Hepatic stellate cell (primary cell): ENCODE data around the gene GUK1.
"Not testable (repeated sequence)": the region's sequence is repeated elsewhere in the genome, so short reads cannot be mapped to it uniquely, and the experiment has no call there.

Experiments
- DNase-seq: peaks from one replicate; pipeline ENCODE4 v3.0.0; 2011; ENCODE audit warnings: low spot score

Gene GUK1

DNA sequence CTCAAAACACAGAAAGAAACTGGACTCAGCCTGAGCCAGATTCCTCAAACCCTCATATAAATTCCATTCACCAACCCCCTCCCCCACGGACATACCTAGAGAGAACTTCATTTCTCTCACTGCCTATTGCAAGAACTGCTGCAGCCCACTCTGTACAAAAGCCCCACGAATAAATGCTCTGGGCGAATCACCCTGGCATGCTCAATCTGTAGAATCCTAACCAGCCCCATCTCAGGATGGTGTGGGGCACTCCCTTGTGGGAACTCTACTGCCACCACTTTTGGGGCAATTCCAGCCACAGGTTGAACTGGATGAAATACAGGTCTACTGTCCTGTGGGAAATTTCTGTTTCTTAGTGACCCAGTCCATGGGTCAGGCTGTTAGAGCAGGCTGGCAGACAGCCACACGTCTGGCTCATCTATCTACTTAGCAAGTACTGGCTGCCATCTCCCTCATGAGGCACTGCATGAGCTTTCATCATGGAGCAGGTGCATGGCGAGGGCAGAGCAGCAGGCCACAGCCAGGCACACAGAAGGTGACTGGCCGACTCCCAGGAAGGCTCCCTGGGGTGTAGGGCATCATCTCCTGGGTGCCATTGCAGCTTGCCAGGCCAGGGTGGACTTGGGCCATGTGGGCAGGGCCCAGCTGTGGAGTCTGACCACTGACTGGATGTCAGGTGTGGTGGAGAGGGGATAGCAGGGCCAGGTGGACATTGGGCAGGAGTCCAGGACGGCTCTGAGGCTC, 35.4 kb upstream of the GUK1 start:
- DNase-seq = no peak

DNA sequence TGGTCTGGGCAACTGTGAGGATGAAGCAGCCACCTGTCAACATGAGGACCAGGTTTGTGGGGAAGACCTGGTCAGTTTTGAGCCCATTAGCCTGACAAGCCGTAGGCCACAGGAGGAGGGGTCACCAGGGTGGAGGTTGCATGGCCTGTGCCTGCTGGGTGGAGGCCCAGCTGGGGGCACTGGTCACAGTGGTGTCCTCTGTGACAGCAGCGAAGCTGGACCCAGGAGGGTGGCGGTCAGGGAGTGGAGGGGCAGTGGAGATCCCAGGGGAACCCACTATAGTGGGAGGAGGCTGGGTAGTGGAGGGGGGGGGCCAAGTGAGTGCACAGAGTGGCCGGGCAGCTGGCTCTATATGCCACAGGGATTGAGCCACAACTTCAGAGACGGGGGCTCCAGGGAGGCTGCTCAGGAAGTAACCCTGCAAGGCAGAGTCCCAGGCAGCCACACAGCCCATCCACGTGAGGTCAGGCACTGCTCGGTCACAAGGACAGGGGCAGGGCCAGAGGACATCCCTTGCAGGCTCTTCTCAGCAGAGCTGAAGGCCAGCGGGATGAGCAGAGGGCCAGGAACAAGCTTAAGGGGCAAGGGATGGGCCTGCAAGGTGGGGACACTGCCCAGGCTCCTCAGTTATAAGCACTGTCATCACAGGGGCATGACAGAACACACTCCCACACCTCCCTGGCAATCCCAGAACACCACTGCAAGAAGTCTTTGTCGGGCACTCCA, 34.6 kb upstream of the GUK1 start:
- no peak for DNase-seq

DNA sequence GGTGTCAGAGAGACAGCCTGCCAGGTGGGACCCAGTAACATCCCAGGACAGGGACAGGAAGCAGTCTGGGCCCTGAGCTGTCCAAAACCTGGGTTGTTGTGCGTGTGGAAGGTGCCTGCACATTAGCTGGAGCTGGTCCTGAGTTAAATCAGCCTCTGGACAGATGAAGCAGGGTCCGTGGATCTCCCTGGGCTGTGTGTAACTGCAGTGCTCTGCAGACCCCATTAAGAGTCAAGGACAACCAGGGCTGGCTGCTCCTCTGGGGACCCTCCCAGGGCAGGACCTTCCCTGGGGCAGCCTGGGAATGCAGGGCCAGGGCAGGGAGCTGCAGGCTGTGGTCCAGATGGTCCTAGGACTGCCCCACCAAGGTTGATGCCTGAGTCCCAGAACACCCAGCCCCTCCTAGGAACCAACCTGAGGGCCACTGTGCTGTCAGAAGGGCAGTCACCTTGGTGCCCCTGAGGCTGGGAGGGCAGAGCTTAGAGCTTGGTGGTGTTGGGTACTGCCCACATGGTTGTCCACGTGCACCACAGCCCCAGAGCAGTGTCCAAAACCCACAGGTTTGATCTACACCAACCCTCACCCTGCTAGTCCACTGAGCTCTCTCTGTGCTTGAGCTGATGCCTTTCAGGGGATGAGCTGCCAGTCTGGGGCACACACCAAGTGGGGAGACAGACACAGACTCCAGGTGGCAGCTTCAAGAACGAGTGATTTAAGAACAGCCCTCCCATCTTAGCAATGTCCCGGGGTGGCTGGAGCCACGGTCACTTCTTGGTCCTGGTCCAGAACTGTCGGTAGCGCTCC, 33.9 kb upstream of the GUK1 start:
- DNase-seq = no peak

DNA sequence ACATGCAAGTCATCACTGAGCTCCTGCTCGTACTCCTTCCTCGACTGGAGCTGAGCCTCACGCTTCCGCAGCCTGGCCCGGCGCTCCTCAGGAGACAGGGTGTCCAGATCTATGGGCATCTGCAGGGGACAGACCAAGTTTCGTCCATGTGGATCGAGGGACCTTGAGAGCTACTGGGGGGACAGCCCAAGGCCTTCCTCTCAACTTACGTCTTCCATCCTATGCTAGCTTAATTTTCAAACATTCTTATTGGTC, 33.4 kb upstream of the GUK1 start:
- DNase-seq = no peak

DNA sequence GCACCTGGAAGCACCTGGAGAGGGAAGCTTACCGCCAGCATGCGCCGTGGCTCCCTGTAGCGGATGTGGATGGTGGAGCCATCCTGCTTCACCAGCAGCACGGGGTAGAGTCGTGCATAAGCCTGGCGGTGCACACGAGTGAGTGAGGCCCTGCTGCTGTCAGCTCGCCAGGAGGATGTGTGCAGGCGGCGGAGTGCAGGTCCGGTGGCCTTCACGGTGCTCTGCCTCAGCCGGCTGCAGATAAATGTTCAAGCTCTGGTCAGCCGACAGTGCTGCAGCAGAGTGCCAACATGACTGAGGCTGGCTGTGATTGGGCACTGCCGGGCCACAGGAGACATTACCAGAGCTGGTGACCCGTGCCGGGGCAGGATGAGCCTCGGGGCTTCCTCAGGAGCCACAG, 32.4 kb upstream of the GUK1 start:
- no peak for DNase-seq

DNA sequence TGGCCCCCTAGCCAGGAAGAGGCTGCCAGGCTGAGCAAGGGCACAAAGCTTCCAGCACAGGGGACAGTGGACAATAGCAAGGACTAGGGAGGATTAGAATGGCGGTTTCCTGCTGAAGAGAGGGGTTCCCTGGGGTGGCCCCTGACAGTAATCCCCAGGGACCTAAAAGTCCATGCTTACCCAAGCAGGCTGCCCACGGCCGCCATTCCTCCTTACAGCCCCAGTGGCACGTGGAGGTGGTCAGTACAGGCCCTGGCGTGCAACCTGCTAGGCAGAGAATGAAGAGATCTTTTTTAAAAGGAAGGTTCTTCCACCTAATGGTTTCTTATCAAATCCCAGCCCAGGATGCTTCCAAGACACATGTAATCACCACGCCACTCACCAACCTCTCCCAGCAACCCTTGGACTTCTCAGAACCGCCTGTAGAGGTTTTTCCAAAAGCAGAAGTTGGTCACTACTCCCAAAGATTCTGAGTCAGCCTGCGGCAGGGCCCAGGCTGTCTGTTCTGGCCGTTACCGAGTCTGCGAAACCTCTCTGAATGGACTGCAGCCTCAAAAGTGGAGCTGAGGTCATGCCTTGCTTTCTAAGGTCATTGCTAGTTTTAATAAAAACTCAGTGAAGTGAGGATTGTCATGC, 31.9 kb upstream of the GUK1 start:
- DNase-seq = no peak

DNA sequence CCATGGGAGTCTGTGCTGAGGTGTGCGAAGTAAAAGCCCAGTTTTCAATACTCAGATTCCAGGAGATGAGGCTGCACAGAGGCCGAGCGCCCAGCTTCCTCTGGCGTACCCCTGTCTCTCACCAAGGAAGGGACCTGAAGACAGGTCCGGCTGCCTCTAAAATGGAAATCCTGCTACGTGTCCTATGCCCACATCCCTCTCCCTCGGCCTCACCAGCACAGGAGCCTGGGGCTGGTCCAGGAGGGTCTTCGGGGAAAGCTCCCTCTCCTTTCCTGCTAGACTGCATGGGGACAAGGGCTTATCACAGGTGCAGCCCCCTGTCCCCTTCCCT, 31.4 kb upstream of the GUK1 start:
- DNase-seq = no peak

DNA sequence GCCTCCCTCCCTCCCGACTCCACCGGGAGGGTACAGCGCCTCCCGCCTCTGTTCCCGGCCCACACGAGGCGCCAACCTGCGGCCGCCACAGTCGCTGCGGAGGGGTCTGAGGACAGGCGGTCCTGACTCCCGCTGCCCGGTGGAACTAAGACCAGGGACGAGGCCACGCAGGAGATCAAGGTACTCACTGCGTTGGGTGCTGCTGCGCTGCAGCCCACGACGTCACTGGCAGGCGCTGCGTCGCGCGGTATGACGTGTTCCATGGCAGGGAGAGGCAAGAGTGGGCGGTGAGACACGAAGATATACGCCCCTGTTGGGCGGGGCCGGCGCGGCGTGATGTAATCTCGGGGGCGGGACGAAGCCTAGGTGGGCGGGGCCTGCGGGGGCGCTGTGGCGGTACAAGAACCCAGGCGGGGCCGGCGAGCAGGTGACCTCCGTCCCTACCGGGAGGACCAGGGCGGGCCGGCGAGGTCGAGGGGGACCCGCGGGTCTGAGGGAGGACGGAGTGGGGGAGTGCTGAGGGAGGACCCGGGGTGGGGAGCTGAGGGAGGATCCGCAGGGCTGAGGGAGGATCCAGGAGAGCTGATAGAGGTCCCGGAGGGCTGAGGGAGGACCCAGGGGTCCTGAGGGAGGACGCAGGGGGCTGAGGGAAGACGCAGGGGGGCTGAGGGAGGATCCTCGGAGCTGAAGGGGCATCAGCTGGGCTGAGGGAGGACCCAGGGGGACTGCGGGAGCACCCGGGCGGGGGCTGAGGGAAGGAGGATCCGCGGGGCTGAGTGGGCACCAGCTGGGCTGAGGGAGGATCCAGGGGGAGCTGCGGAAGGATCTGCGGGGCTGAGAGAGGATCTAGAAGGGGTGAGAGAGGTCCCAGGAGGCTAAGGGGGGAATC, 30.8 kb upstream of the GUK1 start, which contains the start of gene MRPL55:
Gene MRPL55, minus strand, starts transcription at position 227 of the 889 bp plus-strand sequence. CDS start 1,039 bp downstream, outside the sequence.
- peak; percentile 96 for DNase-seq

DNA sequence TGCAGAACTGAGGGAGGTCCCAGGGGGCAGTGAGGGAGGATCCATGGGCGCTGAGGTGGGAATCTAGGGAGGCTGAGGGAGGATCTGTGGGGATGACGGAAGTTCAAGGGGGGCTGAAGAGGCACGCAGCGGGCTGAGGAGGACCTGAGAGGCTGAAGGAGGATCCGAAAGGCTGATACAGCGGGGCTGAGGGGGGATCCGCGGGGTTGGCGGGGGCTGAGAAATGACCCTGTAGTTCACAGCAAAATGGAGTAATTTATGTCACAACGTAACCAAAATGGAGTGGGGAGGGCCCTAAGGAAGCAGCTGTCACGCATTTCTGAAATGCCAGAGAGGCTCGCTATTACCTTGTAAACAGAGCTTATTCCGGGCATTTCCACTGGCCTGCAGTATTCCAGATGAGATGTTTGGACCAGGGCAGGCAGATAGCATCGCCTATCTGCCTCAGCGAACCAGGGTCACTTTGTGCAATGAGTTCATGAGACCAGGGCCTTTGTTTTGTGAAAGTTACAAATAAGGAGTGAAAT, 30.1 kb upstream of the GUK1 start:
- DNase-seq = no peak

DNA sequence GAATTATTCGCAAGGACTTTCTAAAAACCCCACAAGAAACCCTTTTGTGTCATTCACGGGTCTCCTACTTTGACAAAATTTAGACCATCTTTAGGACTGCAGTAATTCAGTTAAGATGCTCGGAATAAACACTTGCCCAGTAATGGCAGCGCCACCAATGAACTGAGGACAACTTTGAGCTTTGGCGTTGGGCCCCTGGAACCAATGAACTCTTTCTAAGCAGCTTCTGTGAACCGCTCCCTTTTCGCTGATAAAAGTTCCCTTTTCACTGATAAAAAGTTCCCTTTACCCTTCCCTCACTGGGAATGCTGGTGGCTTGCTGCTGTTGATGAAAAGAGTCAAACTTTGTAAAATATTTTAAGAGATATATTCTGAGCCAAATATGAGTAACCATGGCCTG, 29.5 kb upstream of the GUK1 start:
- no peak for DNase-seq

DNA sequence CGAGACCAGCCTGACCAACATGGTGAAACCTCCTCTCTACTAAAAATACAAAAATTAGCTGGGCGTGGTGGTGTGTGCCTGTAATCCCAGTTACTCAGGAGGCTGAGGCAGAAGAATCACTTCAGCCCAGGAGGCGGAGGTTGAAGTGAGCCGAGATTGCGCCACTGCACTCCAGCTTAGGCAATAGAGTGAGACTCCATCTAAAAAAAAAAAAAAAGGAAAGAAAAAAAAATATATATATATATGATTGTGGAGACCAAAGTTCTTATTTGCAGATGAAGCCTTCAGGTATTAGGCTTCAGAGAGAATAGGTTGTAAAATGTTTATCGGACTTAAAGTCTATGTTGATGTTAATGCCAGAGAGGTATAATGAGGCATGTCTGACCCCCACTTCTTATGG, 28.8 kb upstream of the GUK1 start:
- not testable (repeated sequence) for DNase-seq

DNA sequence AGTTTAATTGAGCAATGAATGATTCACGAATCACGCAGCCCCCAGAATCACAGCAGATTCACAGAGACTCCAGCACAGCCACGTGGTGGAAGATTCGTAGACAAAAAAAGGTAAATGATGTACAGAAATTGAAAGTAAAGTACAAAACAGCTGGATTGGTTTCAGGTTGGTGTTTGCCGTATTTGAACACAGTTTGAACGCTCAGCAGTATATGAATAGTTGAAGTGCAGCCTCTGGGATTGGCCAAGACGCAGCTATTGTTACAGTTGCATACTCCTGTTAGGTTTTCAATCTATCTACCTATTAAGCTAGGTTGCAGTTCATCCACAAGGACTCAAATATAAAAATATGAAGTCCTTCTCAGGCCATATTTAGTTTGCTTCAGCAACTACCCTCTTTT, 27.9 kb upstream of the GUK1 start:
- DNase-seq = no peak

DNA sequence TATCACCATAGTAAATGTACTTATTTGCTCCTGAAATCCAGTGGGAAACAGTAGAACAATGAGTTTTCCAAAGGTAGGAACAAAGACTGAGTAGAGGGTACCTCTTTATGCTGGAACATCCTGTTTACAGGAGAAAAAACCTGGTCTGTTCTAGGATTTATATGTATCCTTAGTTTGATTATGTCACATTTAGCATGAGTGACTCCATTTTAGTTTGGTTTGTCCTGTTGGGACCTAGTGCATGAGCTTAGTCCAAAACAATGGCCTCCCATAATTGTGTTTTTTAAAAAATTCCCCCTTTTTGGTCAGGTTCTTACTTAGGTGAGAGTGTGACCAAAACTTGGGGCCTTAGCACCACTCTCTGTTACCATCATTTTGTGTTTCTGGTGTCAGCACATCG, 27.5 kb upstream of the GUK1 start:
- DNase-seq = no peak

DNA sequence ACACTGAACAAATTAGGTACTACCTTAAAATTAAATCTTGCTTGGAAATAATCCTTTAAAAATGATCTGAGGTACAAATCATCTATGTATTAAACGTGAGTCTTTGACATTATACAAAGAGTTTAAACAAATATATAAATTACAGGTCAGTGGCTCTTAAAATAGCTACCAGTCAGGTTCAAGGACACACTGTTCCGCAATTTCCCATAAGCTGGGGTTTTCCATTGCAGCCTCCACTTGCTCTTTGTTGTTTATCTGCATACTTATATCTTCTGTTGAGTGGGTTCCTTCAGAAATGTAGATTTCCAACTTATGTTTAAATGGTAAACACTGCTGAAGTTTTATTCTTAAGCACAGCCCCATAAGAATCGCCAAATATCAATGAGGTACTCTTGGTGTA, 25.3 kb upstream of the GUK1 start:
- DNase-seq = no peak

DNA sequence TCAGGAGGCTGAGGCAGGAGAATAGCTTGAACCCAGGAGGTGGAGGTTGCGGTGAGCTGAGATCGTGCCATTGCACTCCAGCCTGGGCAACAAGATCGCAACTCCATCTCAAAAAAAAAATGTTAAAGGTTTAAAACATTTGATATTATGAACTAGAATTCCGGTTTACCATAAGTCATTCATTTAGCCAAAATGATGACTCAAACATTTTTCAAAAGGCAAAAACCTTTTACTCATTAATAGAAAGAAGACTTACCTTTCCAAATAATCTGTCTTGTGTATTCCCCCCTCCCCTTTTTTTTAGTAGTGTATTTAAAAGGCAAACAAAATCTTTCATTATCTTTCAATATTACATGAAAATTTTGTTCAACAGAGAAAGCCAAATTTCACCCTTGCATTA, 22.7 kb upstream of the GUK1 start:
- no peak for DNase-seq

DNA sequence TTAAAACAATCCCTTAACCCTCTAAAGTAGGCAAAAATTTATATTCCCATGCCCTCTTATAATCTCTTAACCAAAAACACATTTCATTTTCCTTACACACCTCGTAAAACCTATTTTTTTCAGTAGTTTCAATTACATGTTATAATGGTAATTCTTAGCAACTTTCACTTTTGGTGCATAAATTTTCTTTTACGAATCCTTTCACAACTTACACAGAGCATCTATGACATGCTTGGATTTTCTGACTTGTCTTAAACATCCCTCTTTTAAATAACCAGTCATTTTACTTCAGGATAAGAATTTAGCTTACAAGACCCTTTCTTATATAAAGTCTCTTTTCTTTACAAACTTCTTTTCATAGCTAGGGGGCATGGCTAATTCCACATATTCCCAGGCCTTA, 22.0 kb upstream of the GUK1 start:
- no peak for DNase-seq

DNA sequence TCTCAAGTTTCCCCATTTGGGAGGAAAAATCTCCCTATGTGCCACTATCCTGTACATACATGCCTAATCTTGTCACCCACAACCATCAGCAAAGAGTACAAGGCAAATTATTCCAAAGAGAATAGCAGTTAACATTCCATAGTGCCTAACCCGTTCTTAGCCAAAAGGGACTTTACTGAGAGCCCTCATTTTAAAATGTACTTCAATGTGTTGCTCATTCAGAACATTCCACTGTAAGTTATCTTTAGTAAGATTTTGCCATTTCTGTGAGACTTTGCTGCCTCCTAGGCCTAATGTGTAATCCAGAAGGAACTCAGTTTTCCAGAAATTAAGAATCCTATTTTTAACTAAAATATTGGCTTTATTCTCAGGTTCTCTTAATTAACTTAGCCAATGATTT, 19.7 kb upstream of the GUK1 start:
- no peak for DNase-seq

DNA sequence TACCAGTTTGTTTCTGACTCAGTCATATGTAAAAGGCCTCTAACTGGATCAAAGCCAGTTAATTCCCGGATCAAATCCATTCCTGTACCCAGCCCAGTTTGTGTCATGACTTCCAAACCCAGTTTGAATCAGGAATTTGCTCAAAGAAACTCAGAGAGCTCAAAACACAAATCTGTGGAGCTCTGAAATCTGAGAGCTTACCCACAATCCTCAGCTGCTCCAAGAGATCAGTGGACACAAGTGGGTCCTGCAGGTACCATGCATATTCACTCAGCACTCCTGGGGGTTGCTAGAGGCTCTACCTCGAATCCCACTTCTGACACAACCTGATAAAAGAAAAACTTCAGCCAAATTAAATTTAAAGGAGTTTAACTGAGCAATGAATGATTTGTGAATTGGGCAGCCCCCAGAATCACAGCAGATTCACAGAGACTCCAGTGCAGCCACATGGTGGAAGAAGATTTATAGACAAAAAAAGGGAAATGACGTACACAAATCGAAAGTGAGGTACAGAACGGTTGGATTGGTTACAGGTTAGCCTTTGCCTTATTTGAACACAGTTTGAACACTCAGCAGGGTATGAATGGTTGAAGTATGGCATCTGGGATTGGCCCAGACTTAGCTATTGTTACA, 19.1 kb upstream of the GUK1 start:
- DNase-seq = no peak

DNA sequence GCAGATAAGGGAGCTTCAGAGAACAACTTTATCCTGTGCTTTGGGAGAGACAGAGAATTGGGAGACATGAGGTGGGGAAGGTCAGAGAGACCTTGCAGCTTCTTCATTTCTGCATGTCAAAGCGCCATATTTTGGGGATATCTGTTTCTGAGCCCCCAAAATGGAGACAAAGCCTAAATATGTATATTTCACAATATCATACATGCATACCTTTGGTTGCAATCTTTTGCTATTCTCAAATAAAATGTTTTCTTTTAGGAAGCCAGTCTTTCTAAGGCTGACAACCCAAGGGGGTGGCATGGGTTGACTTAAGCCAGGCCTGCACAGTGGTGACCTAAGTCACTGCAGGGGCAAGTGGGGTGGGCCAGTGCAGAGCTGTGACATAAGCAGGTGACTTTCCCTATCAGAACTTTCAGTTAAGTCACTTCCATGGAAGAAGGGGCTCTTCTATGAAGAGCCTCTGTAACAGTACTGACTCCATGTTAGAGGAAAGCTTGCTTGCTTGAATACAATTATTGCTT, 17.1 kb upstream of the GUK1 start:
- DNase-seq = no peak

DNA sequence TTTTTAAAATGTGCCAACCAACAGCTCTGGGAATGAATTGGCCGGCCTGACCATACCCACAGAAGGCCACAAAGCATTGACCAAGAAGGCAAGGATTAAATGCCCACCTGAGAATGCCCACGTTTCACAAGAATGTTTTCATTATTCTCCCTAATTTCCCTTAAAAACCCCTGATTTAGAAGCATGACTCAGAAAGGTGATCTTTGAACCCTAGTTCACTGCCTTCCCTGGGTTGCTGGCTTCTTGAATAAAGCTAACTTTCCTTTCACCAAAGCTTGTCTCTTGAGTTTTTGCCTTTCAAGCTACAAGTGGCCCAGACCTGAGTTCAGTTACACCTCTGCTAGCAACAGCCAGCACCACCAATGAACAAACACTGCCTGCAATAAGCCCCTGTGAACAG, 16.6 kb upstream of the GUK1 start:
- DNase-seq = no peak

DNA sequence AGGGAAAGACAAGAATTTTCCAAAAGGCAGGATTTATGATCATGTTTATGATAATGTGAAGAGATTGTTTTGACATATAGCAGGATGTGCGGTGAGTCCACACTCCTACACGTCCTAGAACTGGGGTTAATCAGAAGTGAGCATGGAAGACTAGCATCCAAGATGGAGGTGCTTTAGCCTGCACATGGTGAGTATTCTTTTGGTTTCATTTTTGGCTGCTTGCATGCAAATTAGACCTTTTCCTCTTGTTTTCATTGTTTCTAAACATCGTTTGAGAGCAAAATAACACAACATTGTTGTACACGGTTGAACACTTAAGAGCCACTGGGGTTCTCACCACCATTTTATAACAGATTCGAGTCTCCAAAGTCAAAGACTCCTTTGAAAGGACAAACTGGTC, 14.9 kb upstream of the GUK1 start:
- DNase-seq = no peak
